Esophagus muscularis mucosa (tissue), 4 donors: ENCODE results near the gene NGEF. TPM values are rescaled to one million over a fixed set of nuclear protein-coding genes. Genes with fewer than 3 reads are reported as not detected.

Experiments
- DNase-seq: peaks from one replicate; pipeline ENCODE4 v3.0.0-alpha.2; 2017; ENCODE audit errors: extremely low spot score
- H3K27ac ChIP-seq, 4 donors: fragments of 200-600 bp; sonication (generic); replicated peaks in 1 of 4; 1 replicate in 3 of 4; 2 replicates in 1 of 4; pipeline ENCODE4 v1.5.1; 2016 to 2019; ENCODE audit warnings: mild to moderate bottlenecking in 1 of 4
- H3K27me3 ChIP-seq, 4 donors: fragments of 200-600 bp; sonication (generic); one replicate each; pipeline versions ENCODE4 v1.5.1 to v1.6.0; 2016 to 2019
- H3K36me3 ChIP-seq, 4 donors: fragments of 200-600 bp; sonication (generic); one replicate each; pipeline ENCODE4 v1.5.1; 2016 to 2019
- H3K4me1 ChIP-seq, 4 donors: fragments of 200-600 bp; sonication (generic); one replicate each; pipeline ENCODE4 v1.5.1; 2016 to 2019
- H3K4me3 ChIP-seq, 4 donors: fragments of 200-600 bp; sonication (generic); 1 replicate in 2 of 4; 2 replicates in 2 of 4; pipeline ENCODE4 v1.5.1; 2016 to 2019; ENCODE audit warnings: mild to moderate bottlenecking in 4 of 4, moderate library complexity in 1 of 4
- H3K9me3 ChIP-seq, 4 donors: fragments of 200-600 bp; sonication (generic); 1 replicate in 3 of 4; 2 replicates in 1 of 4; pipeline ENCODE4 v1.5.1; 2016 to 2019
- CTCF ChIP-seq, 3 experiments: fragments of 200-600 bp in 2 of 3; fragments of 450-650 bp in 1 of 3; sonication (generic) in 2 of 3; IDR thresholded peaks; one replicate each; pipeline ENCODE4 v1.5.1; 2017 to 2019; ENCODE audit warnings: antibody characterized with exemption in 3 of 3, mild to moderate bottlenecking in 2 of 3, moderate library complexity in 1 of 3
- EP300 ChIP-seq: sonication (generic); formaldehyde crosslinking; IDR thresholded peaks from one replicate; pipeline ENCODE4 v1.6.1; 2017; ENCODE audit warnings: antibody characterized with exemption
- POLR2A ChIP-seq: fragments of 450-650 bp; IDR thresholded peaks from one replicate; pipeline ENCODE4 v1.6.1; 2017; ENCODE audit warnings: antibody characterized with exemption, moderate library complexity, mild to moderate bottlenecking, low read depth
- POLR2AphosphoS5 ChIP-seq, 2 donors: sonication (generic); formaldehyde crosslinking; IDR thresholded peaks; one replicate each; pipeline ENCODE4 v1.6.1; 2017; ENCODE audit warnings: antibody characterized with exemption in 2 of 2
- WGBS: methylation state at CpG from one replicate; pipeline ENCODE4 v1.1.5; 2018; 5-methylcytosine and 5-hydroxymethylcytosine counted together
- intact Hi-C: fragments of 100-400 bp; cut with DNase I; formaldehyde crosslinking; loops from one replicate; pipeline ENCODE4 v1.15.1; 2023
- total RNA-seq, 4 donors: library from RNA; depleted of rRNA; stranded (reverse); fragments of >200 nt; gene quantifications; one replicate each; pipeline versions ENCODE4 v1.1.0 to v1.2.1, GENCODE V29; 2016

NGEF gene
- total RNA-seq, 4 donors from 2014 or later: 0.33 to 0.98 (median 0.52) TPM; not detected in 1

GRCh38 chr2:232928551-232929302 is 84.3 kb downstream of the NGEF start:
- 71% methylated on average over 26 of the region's 56 CpGs for WGBS

GRCh38 chr2:232927793-232928550 is 85.1 kb downstream of the NGEF start:
- WGBS: 0% methylated on average over 9 of the region's 114 CpGs
- no peaks in the 10 kb centered on the region for H3K36me3 ChIP-seq
- H3K4me3 ChIP-seq: peak overlapping the region; percentile 44 to 55 (median 48)
- intact Hi-C loops: no loop called here
- no peak overlapping the region for H3K27ac ChIP-seq
- H3K27me3 ChIP-seq: peaks cover 0 to 81% (median 24%) of the 10 kb centered on the region in 4 donors
- H3K9me3 ChIP-seq: peaks cover 0 to 5% (median 2%) of the 10 kb centered on the region in 4 donors
- peaks cover 13 to 23% (median 21%) of the 10 kb centered on the region in 4 donors for H3K4me1 ChIP-seq
- TF ChIP-seq CTCF (IDR thresholded peaks at IDR 0.05) (no peak), EP300 (no peak), POLR2A (no peak), POLR2AphosphoS5 (IDR thresholded peaks at IDR 0.05) (no peak)
- no peak for DNase-seq

More at GRCh38 chr2:232928551-232929302, 84.3 kb downstream of the NGEF start:
- no peaks in the 10 kb centered on the region for H3K36me3 ChIP-seq
- peak overlapping the region in 3 of 4 donors; percentile 24 to 55 (median 49) for H3K4me3 ChIP-seq
- H3K4me1 ChIP-seq: peaks cover 13 to 23% (median 21%) of the 10 kb centered on the region in 4 donors
- TF ChIP-seq EP300 (no peak), CTCF (IDR thresholded peaks at IDR 0.05) (no peak), POLR2A (no peak), POLR2AphosphoS5 (IDR thresholded peaks at IDR 0.05) (no peak)
- H3K9me3 ChIP-seq: peaks cover 0 to 5% (median 2%) of the 10 kb centered on the region in 4 donors
- intact Hi-C loops: no loop called here
- peaks cover 0 to 80% (median 24%) of the 10 kb centered on the region in 4 donors for H3K27me3 ChIP-seq
- no peak for DNase-seq
- H3K27ac ChIP-seq: no peak overlapping the region

- no peak for DNase-seq
- Histone ChIP-seq H3K36me3 (no peaks in the 10 kb centered on the region), H3K27ac (no peak overlapping the region), H3K27me3 (peaks cover 0 to 77% (median 24%) of the 10 kb centered on the region in 4 donors), H3K4me1 (peaks cover 13 to 23% (median 21%) of the 10 kb centered on the region in 4 donors), H3K4me3 (peak overlapping the region; percentile 44 to 55 (median 48)), H3K9me3 (peaks cover 0 to 5% (median 2%) of the 10 kb centered on the region in 4 donors)
- under 1% methylated on average over 16 of the region's 76 CpGs for WGBS
- TF ChIP-seq POLR2AphosphoS5 (IDR thresholded peaks at IDR 0.05) (no peak), POLR2A (no peak), CTCF (IDR thresholded peaks at IDR 0.05) (no peak), EP300 (no peak)
- intact Hi-C loops: no loop called here
Measured at GRCh38 chr2:232927032-232927792, 85.8 kb downstream of the NGEF start.

GRCh38 chr2:232926431-232926939 is 86.6 kb downstream of the NGEF start:
- WGBS: 25% methylated on average over 11 of the region's 13 CpGs
- Histone ChIP-seq H3K36me3 (no peaks in the 10 kb centered on the region), H3K27me3 (peaks cover 0 to 72% (median 24%) of the 10 kb centered on the region in 4 donors), H3K9me3 (peaks cover 0 to 5% (median 2%) of the 10 kb centered on the region in 4 donors), H3K4me3 (no peak overlapping the region), H3K4me1 (peaks cover 13 to 23% (median 21%) of the 10 kb centered on the region in 4 donors), H3K27ac (no peak overlapping the region)
- no peak for TF ChIP-seq POLR2AphosphoS5 (IDR thresholded peaks at IDR 0.05)
- no peak for TF ChIP-seq EP300
- TF ChIP-seq CTCF (IDR thresholded peaks at IDR 0.05): no peak
- TF ChIP-seq POLR2A: no peak
- DNase-seq: no peak
- intact Hi-C loops: no loop called here
